Brain pericyte (primary cell): ENCODE results near the gene ORAI1.
"Not testable (repeated sequence)": the region's sequence is repeated elsewhere in the genome, so short reads cannot be mapped to it uniquely, and the experiment has no call there.

Experiments used
- DNase-seq: peaks from one replicate; pipeline ENCODE4 v3.0.0-alpha.2; 2012; ENCODE audit warnings: low read depth, low spot score

Gene ORAI1

GRCh38 chr12:121649322-121649721 is 23.0 kb downstream of the ORAI1 start:
- no peak for DNase-seq

- DNase-seq, result no peak
Observed at GRCh38 chr12:121649819-121650353, 23.6 kb downstream of the ORAI1 start.

DNA sequence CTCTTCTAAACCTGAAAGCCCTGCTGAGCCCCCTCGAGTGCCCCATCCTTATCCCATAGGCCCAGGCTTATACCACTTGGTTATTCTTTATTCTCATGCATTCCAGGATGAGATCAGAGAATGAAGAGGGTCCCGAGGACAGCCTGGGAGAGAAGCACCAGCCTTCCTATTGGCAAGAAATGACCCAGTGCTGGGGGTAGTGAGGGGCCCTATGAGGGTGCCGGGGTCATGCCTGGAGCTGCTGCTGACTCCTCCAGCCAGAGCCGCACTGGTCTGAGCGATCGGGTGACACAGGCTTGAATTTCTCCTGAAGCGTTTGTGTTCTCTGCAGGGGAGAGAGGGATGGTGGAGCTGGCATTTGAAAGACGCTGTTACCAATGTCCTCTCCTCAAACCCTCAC is 25.0 kb downstream of the ORAI1 start:
- DNase-seq, result no peak

DNA sequence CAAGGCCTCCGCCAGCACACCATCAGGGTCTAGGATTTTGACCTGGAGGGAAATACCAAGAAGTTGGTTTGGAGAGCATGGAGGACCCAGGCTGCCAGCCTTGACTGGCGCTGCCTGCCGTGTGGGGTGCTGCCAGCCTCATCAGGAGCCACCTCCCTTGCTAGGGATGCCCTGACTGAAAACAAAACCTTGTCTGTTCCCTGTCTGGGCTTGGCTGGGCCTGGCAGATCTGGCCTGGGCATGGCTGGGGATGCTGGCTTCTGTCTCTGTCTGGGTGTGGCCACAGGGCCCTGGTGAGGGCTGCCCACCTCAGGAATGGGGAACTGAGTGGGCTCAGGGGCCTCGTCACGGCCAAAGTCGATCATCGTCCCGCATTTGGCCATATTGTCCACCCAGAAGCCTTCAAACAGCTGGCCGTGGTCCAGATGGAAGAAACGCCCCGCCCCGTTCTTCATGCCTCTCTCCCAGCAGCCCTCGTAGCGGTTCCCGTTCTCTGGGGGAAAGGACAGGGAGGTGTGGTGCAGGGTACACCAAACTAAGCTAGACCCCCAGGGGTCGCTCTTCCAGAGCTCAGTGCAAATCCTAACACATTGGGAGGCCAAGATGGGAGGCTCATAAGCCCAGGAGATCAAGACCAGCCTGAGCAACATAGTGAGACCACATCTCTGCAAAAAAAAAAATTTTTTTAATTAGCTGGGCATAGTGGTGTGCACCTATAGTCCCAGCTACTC is 26.6 kb downstream of the ORAI1 start:
- DNase-seq, result no peak

GRCh38 chr12:121653999-121654398 is 27.7 kb downstream of the ORAI1 start:
- DNase-seq, result no peak

GRCh38 chr12:121656122-121656521 is 29.8 kb downstream of the ORAI1 start:
- no peak for DNase-seq

GRCh38 chr12:121657305-121658008 is 31.1 kb downstream of the ORAI1 start:
- no peak for DNase-seq

DNA sequence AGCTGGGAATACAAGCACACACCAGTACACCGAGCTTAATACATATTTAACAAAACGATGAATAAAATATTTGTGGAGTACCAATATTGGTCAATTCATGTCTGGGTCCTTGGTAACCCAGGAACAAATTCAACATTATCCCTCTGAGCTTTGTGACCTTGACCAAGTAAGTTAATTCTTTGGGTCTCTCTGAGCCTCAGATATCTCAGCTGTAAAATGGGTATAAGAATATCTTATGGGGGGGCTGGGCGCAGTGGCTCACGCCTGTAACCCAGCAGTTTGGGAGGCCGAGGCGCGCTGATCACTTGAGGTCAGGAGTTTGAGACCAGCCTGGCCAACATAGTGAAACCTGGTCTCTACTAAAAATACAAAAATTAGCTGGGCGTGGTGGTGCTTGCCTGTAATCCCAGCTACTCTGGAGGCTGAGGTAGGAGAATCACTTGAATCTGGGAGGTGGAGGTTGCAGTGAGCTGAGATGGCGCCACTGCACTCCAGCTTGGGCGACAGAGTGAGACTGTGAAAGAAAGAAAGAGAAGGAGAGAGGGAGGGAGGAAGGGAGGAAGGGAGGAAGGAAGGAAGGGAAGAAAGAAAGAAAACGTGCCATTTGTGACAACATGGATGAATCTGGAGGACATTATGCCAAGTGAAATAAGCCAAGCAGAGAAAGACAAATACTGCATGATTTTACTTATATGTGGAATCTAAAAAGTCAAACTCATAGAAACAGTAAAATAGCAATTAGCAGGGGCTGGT is 35.2 kb downstream of the ORAI1 start:
- not testable (repeated sequence) for DNase-seq

DNA sequence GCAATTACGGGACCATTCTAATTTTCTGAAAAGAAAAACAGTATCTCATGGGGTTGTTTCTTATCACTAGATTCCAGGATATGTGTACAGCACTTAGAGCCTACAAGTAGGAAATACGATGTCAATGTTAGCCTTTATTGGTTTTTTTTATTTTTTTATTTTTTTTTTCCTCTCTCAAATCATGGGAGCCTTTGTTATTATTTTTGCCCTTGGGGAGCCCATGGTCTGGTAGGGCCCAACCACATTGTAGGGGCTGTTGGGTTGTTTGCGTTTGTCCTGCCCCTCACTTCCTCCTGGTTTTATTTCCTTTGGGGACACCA is 37.2 kb downstream of the ORAI1 start:
- no peak for DNase-seq

GRCh38 chr12:121666829-121667228 is 40.5 kb downstream of the ORAI1 start:
- not testable (repeated sequence) for DNase-seq

DNA sequence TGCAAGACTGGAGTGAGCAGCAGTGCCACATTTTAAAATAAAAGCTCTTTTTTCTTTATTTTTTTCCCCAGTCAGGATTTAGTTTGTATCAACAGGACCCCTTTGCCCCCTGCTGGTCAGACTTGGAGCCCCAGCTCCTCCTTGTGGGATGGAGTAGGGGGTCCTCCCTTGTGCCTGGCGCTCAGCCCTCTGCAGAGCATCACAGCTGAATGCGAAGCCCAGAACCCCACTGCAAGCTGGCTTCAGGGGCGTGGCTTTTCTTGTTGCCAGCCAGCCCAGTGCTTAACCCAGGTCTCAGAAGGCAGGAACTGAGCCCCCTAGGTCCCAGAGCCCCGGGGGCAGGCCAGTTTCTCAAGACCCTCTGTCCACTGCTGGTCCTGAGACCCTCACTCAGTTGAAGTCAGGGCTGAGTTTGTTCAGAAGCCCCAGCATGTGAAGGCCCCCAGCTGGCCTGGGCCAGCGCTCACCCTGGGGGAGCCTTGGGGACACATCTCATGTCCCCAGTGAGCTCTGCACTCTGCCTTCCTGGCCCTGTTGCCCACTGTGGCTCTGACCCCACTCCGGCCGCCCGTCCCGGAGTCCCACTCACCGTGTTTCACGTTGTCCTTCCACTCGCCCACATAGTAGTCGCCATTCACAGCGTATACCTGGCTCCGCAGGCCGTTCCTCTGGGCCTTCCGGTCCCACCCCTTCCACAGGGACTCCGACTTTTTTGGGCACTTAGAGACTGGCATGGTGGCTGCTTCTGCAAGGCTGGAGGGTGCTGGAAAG is 42.6 kb downstream of the ORAI1 start:
- no peak for DNase-seq

DNA sequence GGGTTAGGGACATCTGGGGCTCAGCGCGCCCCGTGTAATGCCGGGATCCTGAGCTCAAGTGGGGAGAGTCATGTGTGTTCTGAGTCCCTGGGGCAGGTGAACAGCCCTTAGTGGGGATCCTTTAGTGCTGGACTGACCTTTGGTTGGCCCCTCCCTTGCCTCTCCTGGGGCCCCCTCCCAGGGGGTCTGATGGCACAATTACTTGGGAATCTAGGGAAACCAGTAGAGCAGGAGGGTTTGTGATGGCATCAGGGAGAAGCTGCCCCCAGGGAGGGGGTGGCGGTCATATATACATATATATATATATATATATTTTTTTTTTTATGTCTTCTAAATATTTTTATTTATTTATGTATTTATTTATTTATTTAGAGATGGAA is 43.2 kb downstream of the ORAI1 start, which contains the start of gene MORN3:
Gene MORN3 (minus strand): TSS at position 134 of the 380 bp plus-strand sequence. CDS start 171 bp downstream, outside the sequence.
- DNase-seq, result no peak

GRCh38 chr12:121673013-121673511 is 46.7 kb downstream of the ORAI1 start:
- DNase-seq, result no peak

DNA sequence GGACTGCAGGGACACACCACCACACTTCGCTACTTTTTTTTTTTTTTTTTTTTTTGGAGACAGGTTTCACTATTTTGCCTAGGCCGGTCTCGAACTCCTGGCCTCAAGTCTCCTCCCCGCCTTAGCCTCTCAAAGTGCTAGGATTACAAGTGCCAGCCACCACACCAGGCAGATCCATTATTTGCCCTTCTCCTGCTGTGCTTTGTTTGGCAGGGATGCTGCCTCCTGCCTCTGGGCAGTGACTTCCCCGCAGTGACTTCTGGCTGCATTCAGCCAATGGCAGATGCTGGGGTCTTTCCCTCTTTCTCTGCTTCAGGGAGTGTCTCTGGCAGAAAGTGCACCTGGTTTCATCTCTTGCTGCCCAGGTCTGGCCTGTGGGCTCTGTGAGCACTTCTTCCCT is 49.9 kb downstream of the ORAI1 start:
- no peak for DNase-seq

- no peak for DNase-seq
Observed at GRCh38 chr12:121678305-121678704, 52.0 kb downstream of the ORAI1 start.

DNA sequence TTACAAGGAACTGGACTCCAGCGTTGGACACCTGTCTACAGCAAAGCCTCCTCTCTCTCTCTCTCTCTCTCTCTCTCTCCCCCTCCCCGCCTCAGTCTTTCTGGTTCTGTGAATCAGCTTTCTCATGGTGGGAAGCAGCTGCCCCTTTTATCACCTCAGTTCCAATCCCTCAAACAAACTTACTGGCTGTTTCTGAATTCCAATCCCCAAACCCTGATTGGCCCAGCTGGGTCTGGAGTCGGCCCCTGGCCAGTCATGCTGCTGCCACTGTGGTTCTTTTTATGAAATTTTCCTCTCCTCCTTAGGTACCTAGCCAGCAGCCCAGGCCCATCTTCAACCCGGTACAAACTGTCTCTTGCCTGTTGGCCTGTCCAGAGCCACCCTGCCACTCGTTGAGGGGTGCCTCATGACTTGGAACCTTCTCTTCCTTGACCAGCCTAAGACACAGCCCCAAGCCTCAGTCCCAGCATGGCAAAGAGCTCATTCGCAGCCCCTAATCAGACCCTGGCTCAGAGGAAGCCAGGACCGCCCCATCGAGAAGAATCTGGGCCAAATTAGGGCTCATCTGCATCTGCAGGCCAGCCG is 52.5 kb downstream of the ORAI1 start:
- no peak for DNase-seq

DNA sequence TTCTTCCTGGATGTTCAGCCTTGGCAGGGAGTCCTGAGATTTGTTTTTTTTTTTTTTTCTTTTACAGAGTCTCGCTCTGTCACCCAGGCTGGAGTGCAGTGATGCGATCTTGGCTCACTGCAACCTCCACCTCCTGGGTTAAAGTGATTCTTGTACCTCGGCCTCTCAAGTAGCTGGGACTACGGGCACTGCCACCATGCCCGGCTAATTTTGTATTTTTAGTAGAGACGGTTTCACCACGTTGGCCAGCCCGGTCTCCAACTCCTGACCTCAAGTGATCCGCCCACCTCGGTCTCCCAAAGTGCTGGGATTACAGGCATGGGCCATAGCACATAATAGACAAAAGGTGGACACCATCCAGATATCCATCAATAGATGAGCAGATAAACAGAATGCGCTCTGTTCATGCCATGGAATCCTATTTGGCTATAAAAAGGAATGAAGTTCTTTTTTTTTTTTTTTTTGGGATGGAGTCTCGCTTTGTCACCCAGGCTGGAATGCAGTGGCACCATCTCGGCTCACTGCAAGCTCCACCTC is 53.4 kb downstream of the ORAI1 start:
- not testable (repeated sequence) for DNase-seq

- DNase-seq, result no peak
Observed at GRCh38 chr12:121688966-121689365, 62.6 kb downstream of the ORAI1 start.

- DNase-seq, result no peak
Observed at GRCh38 chr12:121689430-121689829, 63.1 kb downstream of the ORAI1 start.
